H1 (cell line): Measurements from ENCODE around the gene CPA2.
"Not testable (repeated sequence)": the region's sequence is repeated elsewhere in the genome, so short reads cannot be mapped to it uniquely, and the experiment has no call there.

Experiments used
- CTCF ChIP-seq, 3 experiments: IDR thresholded peaks; 1 replicate in 2 of 3; 2 replicates in 1 of 3; pipeline versions ENCODE4 v1.5.1 to v1.6.1; 2011; ENCODE audit warnings: low read length in 3 of 3, mild to moderate bottlenecking in 3 of 3, inconsistent platforms in 2 of 3, low read depth in 1 of 3, moderate library complexity in 1 of 3; ENCODE audit not compliant: insufficient read depth in 1 of 3; ENCODE audit errors: control extremely low read depth in 1 of 3
- EGR1 ChIP-seq: IDR thresholded peaks from 2 replicates; pipeline ENCODE4 v1.6.1; 2011; ENCODE audit warnings: low read depth, low read length, borderline replicate concordance
- GABPA ChIP-seq: IDR thresholded peaks from 2 replicates; pipeline ENCODE4 v1.6.1; 2011; ENCODE audit warnings: mild to moderate bottlenecking, low read length, moderate library complexity, borderline replicate concordance; ENCODE audit not compliant: insufficient read depth
- POLR2AphosphoS5 ChIP-seq: IDR thresholded peaks from 2 replicates; pipeline ENCODE4 v1.6.1; 2011; ENCODE audit warnings: low read depth, low read length
- SAP30 ChIP-seq: fragments of 300-600 bp; sonication (generic); IDR thresholded peaks from 2 replicates; pipeline ENCODE4 v1.7.1; 2012; ENCODE audit warnings: low read length, moderate library complexity, mild to moderate bottlenecking, inconsistent platforms; ENCODE audit not compliant: insufficient read depth, insufficient replicate concordance

- TF ChIP-seq SAP30; CTCF (IDR thresholded peaks at IDR 0.05; ENCODE audit: control extremely low read depth in 1 of 3, insufficient read depth in 1 of 3, low read depth in 1 of 3, low read length in 3 of 3); GABPA; EGR1; POLR2AphosphoS5: not testable (repeated sequence)
These were observed 30.3 kb upstream of the CPA2 start for GRCh38 chr7:130236361-130236760.
